Trophoblast cell (in vitro differentiated cells and primary cell): ENCODE measurements around the gene CRHBP.

ENCODE experiments used
- DNase-seq, 2 donors: peaks; one replicate each; pipeline ENCODE4 v3.0.0-alpha.2; 2016
- H2AFZ ChIP-seq: 2 replicates; pipeline ENCODE4 v1.6.1; 2013; ENCODE audit warnings: low read length, moderate library complexity, mild to moderate bottlenecking; ENCODE audit not compliant: insufficient read depth, poor library complexity
- H2AK5ac ChIP-seq: 2 replicates; pipeline ENCODE4 v1.6.1; 2013; ENCODE audit warnings: mild to moderate bottlenecking, low read length
- H2BK120ac ChIP-seq: 2 replicates; pipeline ENCODE4 v1.6.1; 2013; ENCODE audit warnings: low read length, mild to moderate bottlenecking, moderate library complexity; ENCODE audit not compliant: insufficient read depth, poor library complexity
- H2BK12ac ChIP-seq: 2 replicates; pipeline ENCODE4 v1.6.1; 2013; ENCODE audit warnings: mild to moderate bottlenecking, low read length, moderate library complexity
- H2BK5ac ChIP-seq: 2 replicates; pipeline ENCODE4 v1.6.1; 2013; ENCODE audit warnings: low read length, low read depth, moderate library complexity, mild to moderate bottlenecking; ENCODE audit not compliant: poor library complexity
- H3K14ac ChIP-seq: 2 replicates; pipeline ENCODE4 v1.6.1; 2013; ENCODE audit warnings: mild to moderate bottlenecking, low read length
- H3K18ac ChIP-seq: 2 replicates; pipeline ENCODE4 v1.6.1; 2013; ENCODE audit warnings: mild to moderate bottlenecking, low read length
- H3K23ac ChIP-seq: 2 replicates; pipeline ENCODE4 v1.6.1; 2013; ENCODE audit warnings: low read length
- H3K27ac ChIP-seq: 2 replicates; pipeline ENCODE4 v1.5.1; 2013; ENCODE audit warnings: low read depth, mild to moderate bottlenecking, inconsistent platforms, low read length, moderate library complexity
- H3K27me3 ChIP-seq: 2 replicates; pipeline ENCODE4 v1.6.1; 2013; ENCODE audit warnings: inconsistent platforms, mild to moderate bottlenecking, low read length, moderate library complexity; ENCODE audit not compliant: insufficient read depth
- H3K36me3 ChIP-seq, 2 experiments: 1 replicate in 1 of 2; 2 replicates in 1 of 2; pipeline ENCODE4 v1.6.1; 2013; ENCODE audit warnings: low read length in 2 of 2, mild to moderate bottlenecking in 2 of 2, moderate library complexity in 1 of 2; ENCODE audit not compliant: insufficient read depth in 2 of 2, control insufficient read depth in 1 of 2
- H3K4ac ChIP-seq: 2 replicates; pipeline ENCODE4 v1.6.1; 2013; ENCODE audit warnings: low read depth, mild to moderate bottlenecking, low read length, moderate library complexity
- H3K4me1 ChIP-seq, 2 experiments: 1 replicate in 1 of 2; 2 replicates in 1 of 2; pipeline ENCODE4 v1.6.1; 2013; ENCODE audit warnings: low read length in 2 of 2, mild to moderate bottlenecking in 2 of 2, moderate library complexity in 1 of 2; ENCODE audit not compliant: insufficient read depth in 2 of 2, control insufficient read depth in 1 of 2
- H3K4me2 ChIP-seq: 2 replicates; pipeline ENCODE4 v1.6.1; 2013; ENCODE audit warnings: inconsistent platforms, mild to moderate bottlenecking, low read length, moderate library complexity
- H3K4me3 ChIP-seq: 2 replicates; pipeline ENCODE4 v1.5.1; 2013; ENCODE audit warnings: mild to moderate bottlenecking, low read depth, low read length, inconsistent platforms
- H3K79me1 ChIP-seq: one replicate; pipeline ENCODE4 v1.6.1; 2013; ENCODE audit warnings: low read length
- H3K79me2 ChIP-seq: 2 replicates; pipeline ENCODE4 v1.6.1; 2013; ENCODE audit warnings: low read length, mild to moderate bottlenecking; ENCODE audit not compliant: control insufficient read depth, insufficient read depth, poor library complexity
- H3K9ac ChIP-seq: 2 replicates; pipeline ENCODE4 v1.6.1; 2013; ENCODE audit warnings: mild to moderate bottlenecking, low read length
- H3K9me3 ChIP-seq: 2 replicates; pipeline ENCODE4 v1.6.1; 2013; ENCODE audit warnings: low read depth, mild to moderate bottlenecking, control low read depth, inconsistent platforms, low read length; ENCODE audit not compliant: insufficient read depth
- H4K12ac ChIP-seq: 2 replicates; pipeline ENCODE4 v1.6.1; 2013; ENCODE audit warnings: low read depth, mild to moderate bottlenecking, low read length, moderate library complexity
- H4K8ac ChIP-seq: 2 replicates; pipeline ENCODE4 v1.6.1; 2013; ENCODE audit warnings: low read depth, mild to moderate bottlenecking, low read length, moderate library complexity
- H4K91ac ChIP-seq: one replicate; pipeline ENCODE4 v1.6.1; 2013; ENCODE audit warnings: low read depth, mild to moderate bottlenecking, low read length, moderate library complexity
- WGBS: extraction: QIAGEN DNeasy Blood & Tissue Kit; methylation state at CpG from one replicate; pipeline ENCODE4 v1.1.7; 2013; ENCODE audit warnings: missing lambda C conversion rate; ENCODE audit not compliant: insufficient read length, insufficient coverage; ENCODE audit errors: extremely low coverage; 5-methylcytosine and 5-hydroxymethylcytosine counted together

The CRHBP gene

DNA sequence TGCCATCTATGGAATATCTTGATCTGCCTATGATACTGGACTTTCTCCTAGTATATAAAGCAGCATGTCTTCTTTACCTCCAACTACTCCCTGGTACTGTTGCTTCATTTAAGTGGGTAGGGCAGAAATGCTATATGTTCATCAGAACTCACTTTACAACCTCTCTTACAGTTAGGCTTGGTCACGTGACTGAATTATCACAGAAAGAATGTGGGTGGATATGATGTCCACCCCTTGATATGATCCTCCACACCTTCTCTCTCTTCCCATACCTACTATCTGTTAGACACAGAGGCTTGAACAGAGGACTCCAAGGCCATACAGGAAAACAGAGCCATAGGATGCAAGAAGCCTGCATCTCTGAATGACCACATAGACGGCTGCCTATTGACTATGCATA lies 19.8 kb downstream of the CRHBP start:
- Histone ChIP-seq H4K91ac (no peak overlapping the region), H3K4ac (no peak overlapping the region), H2BK120ac (no peak overlapping the region), H2AK5ac (no peak overlapping the region), H3K18ac (no peak overlapping the region), H3K36me3 (no peaks in the 10 kb centered on the region), H3K4me2 (no peak overlapping the region), H3K4me1 (peaks cover 0 to 2% of the 10 kb centered on the region in 2 experiments), H3K23ac (no peak overlapping the region), H3K79me1 (no peaks in the 10 kb centered on the region), H4K8ac (no peak overlapping the region), H3K27ac (no peak overlapping the region), H3K27me3 (no peaks in the 10 kb centered on the region), H4K12ac (no peak overlapping the region), H3K79me2 (no peaks in the 10 kb centered on the region), H3K9ac (no peak overlapping the region), H3K14ac (no peak overlapping the region), H2BK12ac (no peak overlapping the region), H3K4me3 (no peak overlapping the region), H2BK5ac (no peak overlapping the region), H2AFZ (no peak overlapping the region), H3K9me3 (no peaks in the 10 kb centered on the region)
- WGBS, result no CpG with 5 or more reads among the region's 2 CpGs
- DNase-seq, result no peak

DNA sequence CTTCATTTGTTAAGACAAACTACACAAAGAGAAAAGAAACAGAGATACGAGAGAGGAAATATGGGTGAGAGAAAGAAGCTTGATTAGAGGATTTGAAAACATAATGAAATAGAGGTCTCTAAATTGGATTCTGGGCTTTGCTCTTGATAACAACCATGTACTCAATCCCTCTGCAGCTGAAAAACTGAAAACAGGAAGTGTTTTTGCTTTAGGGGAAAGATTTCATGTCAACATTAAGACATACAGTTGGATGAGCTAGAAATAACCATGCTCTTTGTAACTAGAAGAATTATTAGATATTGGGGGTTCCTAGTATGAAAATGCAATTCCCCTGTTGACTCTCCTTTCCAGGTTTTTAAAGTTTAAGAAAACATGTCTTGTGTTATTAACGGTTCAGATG lies 21.9 kb downstream of the CRHBP start:
- no peak overlapping the region for H2BK12ac ChIP-seq
- no peak overlapping the region for H3K27ac ChIP-seq
- no peak overlapping the region for H2AFZ ChIP-seq
- H2BK5ac ChIP-seq, result no peak overlapping the region
- H3K4me2 ChIP-seq, result no peak overlapping the region
- H3K4me3 ChIP-seq, result no peak overlapping the region
- H4K91ac ChIP-seq, result no peak overlapping the region
- H3K9ac ChIP-seq, result no peak overlapping the region
- no peaks in the 10 kb centered on the region for H3K79me2 ChIP-seq
- H3K27me3 ChIP-seq, result no peaks in the 10 kb centered on the region
- no peak overlapping the region for H2BK120ac ChIP-seq
- no peak overlapping the region for H3K4ac ChIP-seq
- no peaks in the 10 kb centered on the region for H3K79me1 ChIP-seq
- H2AK5ac ChIP-seq, result no peak overlapping the region
- no peak for DNase-seq
- H3K4me1 ChIP-seq, result peaks cover 0 to 2% of the 10 kb centered on the region in 2 experiments
- no peak overlapping the region for H3K14ac ChIP-seq
- H4K12ac ChIP-seq, result no peak overlapping the region
- no peak overlapping the region for H3K23ac ChIP-seq
- no peak overlapping the region for H3K18ac ChIP-seq
- H3K36me3 ChIP-seq, result no peaks in the 10 kb centered on the region
- H3K9me3 ChIP-seq, result no peaks in the 10 kb centered on the region
- no CpG with 5 or more reads among the region's 2 CpGs for WGBS
- no peak overlapping the region for H4K8ac ChIP-seq

- Histone ChIP-seq H2BK12ac (no peak overlapping the region), H4K91ac (no peak overlapping the region), H3K4me2 (no peak overlapping the region), H3K23ac (no peak overlapping the region), H3K4ac (no peak overlapping the region), H3K14ac (no peak overlapping the region), H3K4me3 (no peak overlapping the region), H3K27me3 (no peaks in the 10 kb centered on the region), H3K9ac (no peak overlapping the region), H3K79me2 (no peaks in the 10 kb centered on the region), H3K9me3 (no peaks in the 10 kb centered on the region), H4K12ac (no peak overlapping the region), H4K8ac (no peak overlapping the region), H3K27ac (no peak overlapping the region), H3K18ac (no peak overlapping the region), H3K79me1 (no peaks in the 10 kb centered on the region), H2AFZ (no peak overlapping the region), H2BK120ac (no peak overlapping the region), H2AK5ac (no peak overlapping the region), H3K4me1 (no peaks in the 10 kb centered on the region), H3K36me3 (no peaks in the 10 kb centered on the region), H2BK5ac (no peak overlapping the region)
- DNase-seq, result no peak
- no CpG with 5 or more reads among the region's 2 CpGs for WGBS
Measured at GRCh38 chr5:76978869-76979268, 26.0 kb downstream of the CRHBP start.

DNA sequence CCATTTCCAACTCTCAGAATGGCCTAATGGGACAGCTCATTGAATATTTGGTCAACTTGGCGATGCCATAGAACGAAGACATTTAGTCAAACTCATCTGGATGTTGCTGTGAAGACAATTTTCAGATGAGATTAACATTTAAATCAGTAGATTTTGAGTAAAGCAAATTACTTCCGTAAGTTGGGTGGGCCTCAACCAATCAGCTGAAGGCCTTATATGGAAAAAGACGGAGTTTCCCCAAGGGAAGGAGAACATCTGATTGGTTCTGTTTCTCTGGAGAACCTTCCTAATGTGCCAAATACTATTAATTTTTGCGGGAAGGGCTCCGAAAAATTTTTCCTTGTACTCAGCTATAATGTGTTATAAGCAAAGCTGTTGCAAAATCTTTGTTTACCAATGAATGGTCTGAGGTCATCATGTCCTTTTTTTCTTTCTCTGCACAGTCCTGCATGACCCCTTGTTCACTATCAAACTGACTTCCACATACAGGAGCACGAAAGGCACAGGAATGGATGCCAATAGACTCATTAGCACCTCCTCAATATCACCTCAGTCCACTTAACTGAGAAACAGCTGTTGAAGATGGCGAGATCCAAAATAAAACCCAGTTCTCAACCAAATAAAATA lies 27.8 kb downstream of the CRHBP start:
- no peak overlapping the region for H3K4me2 ChIP-seq
- no peak overlapping the region for H3K18ac ChIP-seq
- no peak overlapping the region for H4K8ac ChIP-seq
- H3K9me3 ChIP-seq, result no peaks in the 10 kb centered on the region
- H3K79me1 ChIP-seq, result no peaks in the 10 kb centered on the region
- no peaks in the 10 kb centered on the region for H3K79me2 ChIP-seq
- H2AFZ ChIP-seq, result no peak overlapping the region
- no peak overlapping the region for H4K91ac ChIP-seq
- WGBS, result no CpG with 5 or more reads among the region's 8 CpGs
- H3K4ac ChIP-seq, result no peak overlapping the region
- no peaks in the 10 kb centered on the region for H3K27me3 ChIP-seq
- H3K4me3 ChIP-seq, result no peak overlapping the region
- H2BK120ac ChIP-seq, result no peak overlapping the region
- H3K14ac ChIP-seq, result no peak overlapping the region
- H3K9ac ChIP-seq, result no peak overlapping the region
- H3K23ac ChIP-seq, result no peak overlapping the region
- no peak for DNase-seq
- no peak overlapping the region for H2BK5ac ChIP-seq
- H3K4me1 ChIP-seq, result no peaks in the 10 kb centered on the region
- no peak overlapping the region for H2AK5ac ChIP-seq
- no peaks in the 10 kb centered on the region for H3K36me3 ChIP-seq
- no peak overlapping the region for H2BK12ac ChIP-seq
- H3K27ac ChIP-seq, result no peak overlapping the region
- no peak overlapping the region for H4K12ac ChIP-seq
